ENCODE results near the gene HSPA6. TPM values are rescaled to one million over a fixed set of nuclear protein-coding genes. Genes with fewer than 3 reads are reported as not detected.
"Not testable (repeated sequence)": the region's sequence is repeated elsewhere in the genome, so short reads cannot be mapped to it uniquely, and the experiment has no call there.

The HSPA6 gene
- total and polyA plus RNA-seq, 2 donors (not counting 1 experiment from before 2014, with no cell fraction given), result 8.5 to 11.2 TPM

GRCh38 chr1:161511018-161511755 is 13.2 kb upstream of the HSPA6 start:
- H3K4me1 ChIP-seq (ENCODE audit: control insufficient read depth in 2 of 2, insufficient read depth in 2 of 2, low read length in 2 of 2), result peaks cover 0 to under 1% of the 10 kb centered on the region in 2 donors
- H3K27me3 ChIP-seq (replicated peaks in 1 of 4; ENCODE audit: control extremely low read depth in 1 of 4, control insufficient read depth in 3 of 4, insufficient read depth in 4 of 4, low read length in 3 of 4), result peaks cover 0 to 3% (median 0%) of the 10 kb centered on the region in 4 experiments
- WGBS (ENCODE audit: insufficient coverage), result 92% methylated on average over 3 of the region's 5 CpGs
- H3K79me2 ChIP-seq (ENCODE audit: control insufficient read depth, insufficient read depth, low read length), result no peaks in the 10 kb centered on the region
- intact Hi-C loops (cut with micrococcal nuclease), result no loop called here
- Mint-ChIP-seq H3K27me3 (no peaks in the 10 kb centered on the region), H3K4me3 (no peak overlapping the region), H3K4me1 (peaks cover 4% of the 10 kb centered on the region), H3K27ac (no peak overlapping the region), H3K9me3 (ENCODE audit: insufficient read depth) (no peaks in the 10 kb centered on the region)
- no peak for DNase-seq
- no peaks in the 10 kb centered on the region for H3K36me3 ChIP-seq (replicated peaks in 1 of 2; ENCODE audit: control extremely low read depth in 1 of 2, control insufficient read depth in 1 of 2, extremely low read depth in 1 of 2, insufficient read depth in 2 of 2, low read length in 1 of 2)
- H3K9ac ChIP-seq (ENCODE audit: low read length), result no peak overlapping the region
- TF ChIP-seq CTCF (IDR thresholded peaks at IDR 0.05), result no peak
- no peak for TF ChIP-seq EZH2 (IDR thresholded peaks at IDR 0.05; ENCODE audit: borderline replicate concordance, insufficient read depth, low read depth, low read length, poor library complexity, severe bottlenecking)
- CTCF ChIA-PET, result no interaction called here
- no peaks in the 10 kb centered on the region for H4K20me1 ChIP-seq (ENCODE audit: control insufficient read depth, insufficient read depth, low read length, poor library complexity, severe bottlenecking)
- no peak overlapping the region for H3K4me2 ChIP-seq (replicated peaks; ENCODE audit: low read depth, low read length, poor library complexity, severe bottlenecking)
- no peaks in the 10 kb centered on the region for H3K9me3 ChIP-seq (ENCODE audit: control extremely low read depth in 1 of 3, control insufficient read depth in 2 of 3, insufficient read depth in 1 of 3, low read length in 2 of 3)
- H3K27ac ChIP-seq (ENCODE audit: low read length in 2 of 2), result no peak overlapping the region
- H2AFZ ChIP-seq (ENCODE audit: insufficient read depth, low read depth, low read length, poor library complexity, severe bottlenecking), result no peak overlapping the region
- no peak for ATAC-seq (ENCODE audit: low read depth)
- H3K4me3 ChIP-seq (ENCODE audit: control extremely low read depth in 1 of 5, extremely low read depth in 1 of 5, insufficient read depth in 1 of 5, low read depth in 2 of 5, low read length in 4 of 5), result no peak overlapping the region
- POLR2A ChIA-PET, result no interaction called here

GRCh38 chr1:161511756-161512060 is 12.6 kb upstream of the HSPA6 start:
- H2AFZ ChIP-seq (ENCODE audit: insufficient read depth, low read depth, low read length, poor library complexity, severe bottlenecking), result no peak overlapping the region
- no peak overlapping the region for H3K4me3 Mint-ChIP-seq
- no peaks in the 10 kb centered on the region for H3K9me3 ChIP-seq (ENCODE audit: control extremely low read depth in 1 of 3, control insufficient read depth in 2 of 3, insufficient read depth in 1 of 3, low read length in 2 of 3)
- no peaks in the 10 kb centered on the region for H3K79me2 ChIP-seq (ENCODE audit: control insufficient read depth, insufficient read depth, low read length)
- CTCF ChIA-PET, result no interaction called here
- no peak overlapping the region for H3K4me3 ChIP-seq (ENCODE audit: control extremely low read depth in 1 of 5, extremely low read depth in 1 of 5, insufficient read depth in 1 of 5, low read depth in 2 of 5, low read length in 4 of 5)
- peaks cover 2% of the 10 kb centered on the region for H3K4me1 Mint-ChIP-seq
- DNase-seq, result no peak
- ATAC-seq (ENCODE audit: low read depth), result no peak
- H3K4me1 ChIP-seq (ENCODE audit: control insufficient read depth in 2 of 2, insufficient read depth in 2 of 2, low read length in 2 of 2), result no peaks in the 10 kb centered on the region
- WGBS (ENCODE audit: insufficient coverage), result 99% methylated on average over 6 of the region's 7 CpGs
- intact Hi-C loops (cut with micrococcal nuclease), result no loop called here
- H3K27me3 ChIP-seq (replicated peaks in 1 of 4; ENCODE audit: control extremely low read depth in 1 of 4, control insufficient read depth in 3 of 4, insufficient read depth in 4 of 4, low read length in 3 of 4), result peaks cover 0 to 3% (median 0%) of the 10 kb centered on the region in 4 experiments
- H3K27ac Mint-ChIP-seq, result no peak overlapping the region
- TF ChIP-seq CTCF (IDR thresholded peaks at IDR 0.05) (no peak), EZH2 (IDR thresholded peaks at IDR 0.05; ENCODE audit: borderline replicate concordance, insufficient read depth, low read depth, low read length, poor library complexity, severe bottlenecking) (no peak)
- no peaks in the 10 kb centered on the region for H3K9me3 Mint-ChIP-seq (ENCODE audit: insufficient read depth)
- H4K20me1 ChIP-seq (ENCODE audit: control insufficient read depth, insufficient read depth, low read length, poor library complexity, severe bottlenecking), result no peaks in the 10 kb centered on the region
- H3K4me2 ChIP-seq (replicated peaks; ENCODE audit: low read depth, low read length, poor library complexity, severe bottlenecking), result no peak overlapping the region
- H3K36me3 ChIP-seq (replicated peaks in 1 of 2; ENCODE audit: control extremely low read depth in 1 of 2, control insufficient read depth in 1 of 2, extremely low read depth in 1 of 2, insufficient read depth in 2 of 2, low read length in 1 of 2), result no peaks in the 10 kb centered on the region
- H3K9ac ChIP-seq (ENCODE audit: low read length), result no peak overlapping the region
- no peak overlapping the region for H3K27ac ChIP-seq (ENCODE audit: low read length in 2 of 2)
- H3K27me3 Mint-ChIP-seq, result no peaks in the 10 kb centered on the region
- POLR2A ChIA-PET, result no interaction called here

GRCh38 chr1:161512636-161513447 is 11.5 kb upstream of the HSPA6 start:
- H3K27me3 Mint-ChIP-seq; H3K9me3 ChIP-seq (ENCODE audit: control extremely low read depth in 1 of 3, control insufficient read depth in 2 of 3, insufficient read depth in 1 of 3, low read length in 2 of 3); intact Hi-C loops (cut with micrococcal nuclease); H4K20me1 ChIP-seq (ENCODE audit: control insufficient read depth, insufficient read depth, low read length, poor library complexity, severe bottlenecking); H3K27ac Mint-ChIP-seq; H3K4me1 ChIP-seq (ENCODE audit: control insufficient read depth in 2 of 2, insufficient read depth in 2 of 2, low read length in 2 of 2); CTCF ChIA-PET; H3K27ac ChIP-seq (ENCODE audit: low read length in 2 of 2); H3K4me1 Mint-ChIP-seq; H2AFZ ChIP-seq (ENCODE audit: insufficient read depth, low read depth, low read length, poor library complexity, severe bottlenecking); H3K4me3 ChIP-seq (ENCODE audit: control extremely low read depth in 1 of 5, extremely low read depth in 1 of 5, insufficient read depth in 1 of 5, low read depth in 2 of 5, low read length in 4 of 5); H3K79me2 ChIP-seq (ENCODE audit: control insufficient read depth, insufficient read depth, low read length); H3K4me3 Mint-ChIP-seq; H3K9ac ChIP-seq (ENCODE audit: low read length); POLR2A ChIA-PET; H3K4me2 ChIP-seq (replicated peaks; ENCODE audit: low read depth, low read length, poor library complexity, severe bottlenecking); H3K27me3 ChIP-seq (replicated peaks in 1 of 4; ENCODE audit: control extremely low read depth in 1 of 4, control insufficient read depth in 3 of 4, insufficient read depth in 4 of 4, low read length in 3 of 4); H3K36me3 ChIP-seq (replicated peaks in 1 of 2; ENCODE audit: control extremely low read depth in 1 of 2, control insufficient read depth in 1 of 2, extremely low read depth in 1 of 2, insufficient read depth in 2 of 2, low read length in 1 of 2); DNase-seq; ATAC-seq (ENCODE audit: low read depth); H3K9me3 Mint-ChIP-seq (ENCODE audit: insufficient read depth): not testable (repeated sequence)
- 92% methylated on average over 4 of the region's 6 CpGs for WGBS (ENCODE audit: insufficient coverage)
